NB4 (cell line): Measurements from ENCODE around the gene ZNF79.

Experiments used
- TF ChIP-seq, protein P1 (sequence below): IDR thresholded peaks from one replicate; pipeline ENCODE4 v1.5.1; 2012; ENCODE audit warnings: low read depth, low read length
- TF ChIP-seq, protein P2 (sequence below): IDR thresholded peaks from 2 replicates; pipeline ENCODE4 v1.6.1; 2011; ENCODE audit warnings: low read depth, low read length

DNA sequence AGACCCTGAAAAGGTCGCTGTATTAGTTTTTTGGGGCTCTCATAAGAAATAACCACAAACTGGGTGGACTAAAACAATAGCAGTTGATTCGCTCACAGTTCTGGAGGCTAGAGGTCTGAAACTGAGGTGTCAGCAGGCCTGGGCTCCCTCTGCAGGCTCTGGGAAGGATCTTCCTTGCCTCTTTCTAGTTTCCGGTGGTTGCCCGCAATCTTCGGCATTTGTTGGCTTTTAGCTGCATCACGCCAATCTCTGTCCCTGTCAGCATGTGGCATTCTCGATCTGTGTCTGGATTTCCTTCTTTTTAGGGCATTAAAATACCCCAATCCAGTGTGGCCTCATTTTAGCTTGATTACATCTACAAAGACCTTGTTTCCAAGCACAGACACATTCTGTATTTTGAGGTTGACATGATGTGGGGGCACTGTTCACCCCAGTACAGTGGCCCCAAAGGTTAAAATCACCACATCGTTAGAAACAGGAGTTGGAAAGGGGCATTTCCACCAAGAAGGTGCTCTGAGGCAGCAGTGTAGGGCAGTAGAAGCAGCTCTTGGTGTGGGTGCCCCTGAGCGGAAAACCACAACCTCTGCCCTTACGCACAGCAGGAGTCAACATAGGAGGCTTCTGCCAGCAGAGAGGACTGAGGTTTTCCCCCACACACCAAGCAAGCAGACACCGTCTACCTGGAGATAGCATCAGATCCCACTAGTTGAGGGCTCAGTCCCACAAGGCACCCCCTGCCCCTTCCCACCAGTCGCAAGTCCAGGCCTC is 13.5 kb downstream of the ZNF79 start:
- TF ChIP-seq, protein P1, sequence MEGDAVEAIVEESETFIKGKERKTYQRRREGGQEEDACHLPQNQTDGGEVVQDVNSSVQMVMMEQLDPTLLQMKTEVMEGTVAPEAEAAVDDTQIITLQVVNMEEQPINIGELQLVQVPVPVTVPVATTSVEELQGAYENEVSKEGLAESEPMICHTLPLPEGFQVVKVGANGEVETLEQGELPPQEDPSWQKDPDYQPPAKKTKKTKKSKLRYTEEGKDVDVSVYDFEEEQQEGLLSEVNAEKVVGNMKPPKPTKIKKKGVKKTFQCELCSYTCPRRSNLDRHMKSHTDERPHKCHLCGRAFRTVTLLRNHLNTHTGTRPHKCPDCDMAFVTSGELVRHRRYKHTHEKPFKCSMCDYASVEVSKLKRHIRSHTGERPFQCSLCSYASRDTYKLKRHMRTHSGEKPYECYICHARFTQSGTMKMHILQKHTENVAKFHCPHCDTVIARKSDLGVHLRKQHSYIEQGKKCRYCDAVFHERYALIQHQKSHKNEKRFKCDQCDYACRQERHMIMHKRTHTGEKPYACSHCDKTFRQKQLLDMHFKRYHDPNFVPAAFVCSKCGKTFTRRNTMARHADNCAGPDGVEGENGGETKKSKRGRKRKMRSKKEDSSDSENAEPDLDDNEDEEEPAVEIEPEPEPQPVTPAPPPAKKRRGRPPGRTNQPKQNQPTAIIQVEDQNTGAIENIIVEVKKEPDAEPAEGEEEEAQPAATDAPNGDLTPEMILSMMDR, result peak; percentile 5
- TF ChIP-seq, protein P2, sequence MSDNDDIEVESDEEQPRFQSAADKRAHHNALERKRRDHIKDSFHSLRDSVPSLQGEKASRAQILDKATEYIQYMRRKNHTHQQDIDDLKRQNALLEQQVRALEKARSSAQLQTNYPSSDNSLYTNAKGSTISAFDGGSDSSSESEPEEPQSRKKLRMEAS, result no peak
